Activated gamma-delta T cell treated with anti-CD3 and anti-CD28 coated beads, Interleukin-2, amount 50 U/mL, for 16 hours (primary cell): ENCODE data around the gene CD164L2.
"Not testable (repeated sequence)": the region's sequence is repeated elsewhere in the genome, so short reads cannot be mapped to it uniquely, and the experiment has no call there.

Experiments
- DNase-seq: peaks from one replicate; pipeline ENCODE4 v3.0.0-alpha.2; 2020; ENCODE audit warnings: low read depth

The CD164L2 gene

DNA sequence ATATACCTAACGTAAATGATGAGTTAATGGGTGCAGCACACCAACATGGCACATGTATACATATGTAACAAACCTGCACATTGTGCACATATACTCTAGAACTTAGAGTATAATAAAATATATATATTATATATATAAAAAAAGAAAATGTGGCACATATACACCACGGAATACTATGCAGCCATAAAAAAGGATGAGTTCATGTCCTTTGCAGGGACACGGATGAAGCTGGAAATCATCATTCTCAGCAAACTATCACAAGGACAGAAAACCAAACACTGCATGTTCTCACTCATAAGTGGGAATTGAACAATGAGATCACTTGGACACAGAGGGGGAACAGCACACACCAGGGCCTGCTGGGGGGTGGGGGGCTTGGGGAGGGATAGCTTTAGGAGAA is 1.7 kb upstream of the CD164L2 start:
- DNase-seq = not testable (repeated sequence)

- no peak for DNase-seq
Observed at GRCh38 chr1:27383661-27384060, 528 bp upstream of the CD164L2 start.

- no peak for DNase-seq
Observed at GRCh38 chr1:27381969-27382762, 967 bp downstream of the CD164L2 start.

DNA sequence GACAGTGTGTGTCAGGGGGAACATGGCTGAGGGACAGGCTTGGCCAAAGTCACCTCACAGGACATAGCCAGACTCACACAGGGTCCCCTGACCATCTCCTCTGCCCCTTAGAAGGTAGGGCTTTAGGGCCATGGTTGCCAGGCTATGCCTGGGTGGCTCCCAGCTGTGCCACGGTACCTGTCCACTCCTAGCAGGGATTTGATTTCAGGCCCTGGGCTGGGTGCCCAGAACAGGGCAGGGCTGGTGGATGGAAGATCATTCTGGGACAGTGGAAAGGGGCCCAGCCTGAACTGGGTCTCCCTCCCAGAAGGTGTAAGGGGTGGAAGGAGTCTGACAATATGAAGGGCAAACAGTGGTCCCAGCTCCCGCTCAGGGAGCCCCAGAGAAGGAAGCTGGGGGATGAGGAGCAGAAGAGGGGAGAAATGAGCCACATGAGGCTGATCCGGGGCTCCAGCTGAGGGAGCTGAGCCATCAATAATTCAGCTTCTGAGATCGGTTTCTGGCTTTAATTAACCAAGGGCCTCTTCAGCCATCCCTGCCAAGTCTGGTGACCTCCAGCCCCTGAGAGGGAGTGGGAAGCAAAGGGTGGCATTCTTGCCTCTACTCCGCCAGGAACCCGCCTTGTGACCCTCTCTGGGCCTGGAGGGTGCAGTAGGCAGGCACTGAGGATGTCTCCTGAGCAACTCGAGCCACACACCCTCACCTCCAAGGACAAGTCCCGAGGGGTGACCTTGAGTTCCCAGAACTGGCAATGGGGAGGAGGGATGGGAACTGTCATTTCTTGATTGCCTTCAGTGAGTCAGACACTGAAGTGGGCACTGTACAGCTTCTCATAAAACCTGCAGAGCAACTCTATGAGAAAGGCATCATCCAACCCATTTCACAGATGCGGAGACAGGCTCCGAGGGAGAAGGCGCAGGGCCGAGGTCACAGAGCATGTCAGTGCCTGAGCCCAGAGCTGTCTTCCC is 2.1 kb downstream of the CD164L2 start:
- DNase-seq = no peak

DNA sequence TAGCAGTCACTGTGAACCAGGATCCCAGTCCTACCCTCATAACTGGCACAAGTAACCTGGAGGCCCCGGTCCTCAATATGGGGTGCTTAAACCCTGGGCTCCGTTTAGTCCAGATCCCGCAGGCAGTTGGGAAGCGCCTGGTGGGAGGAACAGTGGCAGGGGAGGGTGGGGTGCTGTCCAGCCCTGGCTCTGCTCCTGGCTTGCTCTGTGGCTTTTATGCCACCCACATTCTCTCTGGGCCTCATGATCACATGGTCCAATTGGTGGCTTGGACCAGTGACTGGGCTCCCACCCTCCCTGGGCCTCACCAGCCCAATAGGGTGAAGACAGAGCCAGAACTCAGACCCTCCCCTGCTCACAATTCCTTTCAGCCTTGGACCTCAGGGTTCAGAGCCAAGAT is 2.9 kb downstream of the CD164L2 start:
- DNase-seq = no peak

- no peak for DNase-seq
Observed at GRCh38 chr1:27379564-27380122, 3.5 kb downstream of the CD164L2 start.

DNA sequence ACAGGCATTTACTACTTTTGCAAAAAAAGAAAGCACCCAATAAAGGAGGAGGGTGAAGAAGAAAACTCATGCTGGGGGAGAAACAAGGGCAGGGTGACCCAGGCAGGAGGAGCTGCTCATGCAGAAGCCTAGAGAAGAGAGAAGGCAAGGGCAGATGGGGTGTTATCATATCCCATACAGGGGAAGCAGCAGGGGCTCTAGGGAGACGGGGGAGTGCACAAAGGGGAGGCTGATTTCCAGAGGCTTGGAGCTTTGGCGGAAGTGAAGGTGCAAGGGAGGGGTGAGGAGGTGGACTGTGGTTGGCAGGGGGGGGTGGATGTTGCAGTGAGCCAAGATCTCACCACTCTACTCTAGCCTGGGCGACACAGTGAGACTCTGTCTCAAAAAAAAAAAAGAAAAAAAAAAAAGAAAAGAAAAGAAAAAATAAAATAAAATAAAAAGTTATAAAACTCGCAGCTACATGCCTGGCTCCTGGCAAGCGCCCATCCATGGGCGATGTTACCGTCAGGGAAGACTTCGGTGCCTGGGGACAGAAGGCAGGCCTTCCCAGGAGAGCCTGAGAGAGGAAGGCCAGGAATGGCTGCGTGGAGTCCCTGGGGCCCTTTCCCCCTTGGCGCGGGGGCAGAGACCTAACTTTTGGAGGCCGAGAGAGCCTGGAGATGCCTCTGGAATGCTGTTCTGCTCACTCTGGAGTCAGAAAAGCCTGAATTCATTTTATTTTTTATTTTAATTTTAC is 5.2 kb downstream of the CD164L2 start:
- no peak for DNase-seq

- DNase-seq = no peak
Observed at GRCh38 chr1:27374362-27375086, 8.6 kb downstream of the CD164L2 start, which contains the start of gene FCN3. FCN3 (minus strand) TSS chr1:27374824; CDS start chr1:27374818, 6 bp downstream.

DNA sequence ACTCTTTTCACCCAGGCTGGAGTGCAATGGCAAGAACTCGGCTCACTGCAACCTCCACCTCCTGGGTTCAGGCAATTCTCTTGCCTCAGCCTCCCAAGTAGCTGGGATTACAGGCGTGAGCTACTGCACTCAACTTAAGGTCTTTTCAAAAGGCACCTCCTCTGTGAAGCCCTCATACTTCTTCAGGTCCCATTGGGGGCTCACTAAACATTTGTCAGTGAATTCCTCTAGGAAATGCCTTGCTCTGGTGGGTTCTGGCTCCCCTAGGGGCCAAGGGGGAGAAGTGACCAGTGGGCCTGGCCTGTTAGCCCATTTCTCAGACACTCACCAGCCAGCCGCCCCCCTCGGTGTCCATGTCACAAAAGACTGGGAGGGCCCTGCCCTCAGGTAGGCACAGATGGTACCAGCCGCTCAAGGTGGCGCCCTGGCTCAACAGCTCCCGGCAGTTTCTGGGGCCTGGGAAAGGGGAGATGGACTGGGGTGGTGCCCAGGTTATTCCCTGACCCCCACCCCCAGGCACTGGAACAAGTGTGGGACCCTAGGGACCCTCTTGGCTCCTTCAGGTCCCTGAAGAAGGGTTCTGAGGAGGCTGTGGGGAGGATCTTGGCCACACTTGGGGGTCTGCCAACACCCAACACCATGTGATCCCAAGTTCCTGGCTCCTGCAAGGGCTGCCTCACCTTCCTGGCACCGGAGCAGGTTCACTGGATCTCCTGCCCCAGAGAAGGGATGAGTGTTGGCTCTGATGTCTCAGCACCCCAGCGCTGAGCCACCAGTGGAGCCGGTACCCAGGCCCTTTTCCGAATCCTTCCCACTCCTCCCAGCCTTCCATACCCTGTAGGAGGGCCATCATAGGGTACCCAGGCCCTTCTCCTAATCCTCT is 10.1 kb downstream of the CD164L2 start:
- no peak for DNase-seq

GRCh38 chr1:27372022-27372807 is 10.9 kb downstream of the CD164L2 start:
- no peak for DNase-seq

DNA sequence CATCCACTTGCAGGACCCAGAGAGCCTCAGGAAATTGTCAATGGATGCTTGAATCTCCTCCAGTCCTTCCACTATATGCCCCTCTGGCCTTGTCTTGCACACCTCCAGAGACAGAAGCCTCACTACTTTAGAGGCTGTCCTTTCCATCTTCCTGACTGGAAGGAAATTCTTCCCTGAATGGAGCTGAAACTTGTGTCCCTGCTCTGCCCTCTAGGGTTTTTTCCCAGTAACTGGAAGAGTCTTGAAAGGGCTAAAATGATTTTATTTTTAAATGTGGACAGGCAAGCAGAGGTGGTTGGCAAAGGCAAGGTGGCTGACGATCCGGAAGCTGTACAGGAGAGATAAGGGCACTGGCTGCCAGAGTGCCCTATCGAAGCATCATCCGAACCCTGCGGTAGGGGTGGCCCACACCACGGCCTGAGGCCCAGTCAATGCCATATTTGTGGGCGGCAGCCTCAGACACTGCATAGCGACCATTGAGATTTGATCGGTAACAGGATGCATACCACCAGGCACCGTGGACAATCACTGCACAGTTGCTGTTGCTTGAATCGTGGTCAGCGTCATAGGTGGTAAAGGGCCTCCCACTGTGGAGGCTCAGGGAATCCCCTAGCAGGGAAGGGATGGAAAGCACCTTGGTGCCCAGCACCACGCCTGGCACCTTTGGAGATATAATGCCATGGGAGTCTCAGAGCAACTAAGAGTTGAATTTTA is 14.1 kb downstream of the CD164L2 start:
- DNase-seq = no peak

- no peak for DNase-seq
Observed at GRCh38 chr1:27367160-27367650, 15.9 kb downstream of the CD164L2 start.

DNA sequence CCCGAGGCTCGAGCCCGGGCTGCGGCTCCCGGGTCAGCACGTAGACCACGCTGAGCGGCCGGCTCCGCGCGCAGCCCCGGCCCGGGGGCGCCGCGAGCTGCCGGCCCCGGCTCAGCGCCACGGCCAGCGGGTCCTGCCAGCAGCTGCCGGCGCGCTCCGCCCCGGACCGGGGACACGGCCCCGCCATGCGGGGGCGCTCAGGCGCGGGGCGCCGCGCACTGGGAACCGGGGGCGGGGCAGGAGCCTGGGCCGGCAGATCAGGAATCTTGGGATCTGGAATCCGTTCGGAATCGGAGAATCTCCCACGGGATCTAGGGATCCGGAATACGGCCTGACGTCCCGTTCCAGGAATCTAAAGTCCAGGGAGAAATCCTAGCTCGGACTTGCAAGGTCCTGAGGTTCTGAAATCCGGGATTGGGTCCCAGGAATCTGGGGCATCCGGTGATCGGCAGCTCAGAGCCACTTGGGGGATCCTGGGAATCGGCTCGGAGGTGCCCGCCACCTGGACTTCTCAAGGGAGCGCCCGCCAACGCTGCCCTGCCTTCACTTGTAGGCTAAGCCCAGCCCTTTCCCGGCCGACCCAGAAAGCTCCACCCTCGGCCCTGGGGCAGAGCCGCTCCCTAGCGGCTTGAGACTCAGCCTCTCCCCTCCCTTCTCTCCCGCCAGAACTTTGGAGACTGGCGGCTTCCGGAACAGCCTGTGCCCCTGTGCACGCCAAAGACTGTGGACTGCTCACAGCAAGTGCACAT is 16.5 kb downstream of the CD164L2 start, which contains the start of gene MAP3K6:
TSS of gene MAP3K6 (minus strand) at position 551 of the 749 bp plus-strand sequence. CDS start at position 187, 364 bp downstream.
- no peak for DNase-seq

DNA sequence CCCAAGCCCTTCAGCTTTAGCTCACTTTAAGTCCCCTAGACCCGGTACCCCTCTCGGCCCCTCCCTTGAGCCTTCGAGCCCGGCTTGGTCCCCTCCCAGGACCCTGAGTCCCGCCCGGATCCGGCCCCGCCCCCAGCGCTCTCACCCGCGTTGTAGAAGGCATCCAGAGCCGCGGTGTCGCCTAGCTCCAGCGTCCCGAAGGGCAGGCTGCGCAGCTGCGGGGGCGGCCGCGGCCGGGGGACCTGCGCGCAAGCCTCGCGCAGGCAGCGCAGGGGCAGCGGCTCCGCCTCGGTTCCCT is 17.1 kb downstream of the CD164L2 start:
- peak; percentile 44 for DNase-seq

DNA sequence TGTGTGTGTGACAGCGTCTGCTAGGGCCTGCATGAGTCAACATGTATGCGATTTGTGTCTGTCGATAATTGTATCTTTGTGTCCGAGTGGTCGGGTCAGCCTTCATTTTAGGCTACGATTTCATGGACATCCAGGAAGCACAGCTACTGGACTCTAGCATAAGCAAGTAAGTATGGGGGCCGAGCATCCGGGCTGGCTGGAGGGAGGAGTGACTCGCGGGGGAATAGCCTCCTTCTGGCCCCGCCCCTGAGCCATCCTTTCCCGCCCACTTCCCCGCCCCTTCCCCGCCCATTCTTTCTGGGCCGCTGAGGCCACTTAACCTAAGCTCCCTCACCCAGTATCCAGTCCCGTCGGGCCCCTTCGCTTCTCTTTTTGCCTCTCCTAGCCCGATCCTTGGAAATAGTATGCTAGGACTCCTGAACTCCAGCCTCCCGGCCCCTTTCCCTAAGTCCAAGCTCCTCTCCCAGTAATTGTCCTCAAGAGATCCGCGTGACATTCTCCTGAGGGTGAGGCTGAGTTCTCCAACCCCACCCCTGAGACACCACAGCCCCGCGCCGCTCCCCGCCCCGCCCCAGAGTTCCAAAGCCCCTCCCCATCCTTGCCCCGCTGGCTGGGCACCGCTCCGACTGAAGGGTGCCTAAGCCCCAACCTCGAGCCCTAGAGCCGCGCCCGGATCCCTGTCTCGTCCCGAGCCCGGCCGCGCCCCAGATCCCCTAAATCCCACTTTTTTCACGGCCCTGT is 17.6 kb downstream of the CD164L2 start:
- peak; percentile 54 for DNase-seq

- DNase-seq = no peak
Observed at GRCh38 chr1:27364696-27365371, 18.3 kb downstream of the CD164L2 start.
